Measurements from ENCODE around the gene TFE3.
A peak's percentile ranks its signal among the peaks of the same experiment; 100 is the strongest.

The TFE3 gene

DNA sequence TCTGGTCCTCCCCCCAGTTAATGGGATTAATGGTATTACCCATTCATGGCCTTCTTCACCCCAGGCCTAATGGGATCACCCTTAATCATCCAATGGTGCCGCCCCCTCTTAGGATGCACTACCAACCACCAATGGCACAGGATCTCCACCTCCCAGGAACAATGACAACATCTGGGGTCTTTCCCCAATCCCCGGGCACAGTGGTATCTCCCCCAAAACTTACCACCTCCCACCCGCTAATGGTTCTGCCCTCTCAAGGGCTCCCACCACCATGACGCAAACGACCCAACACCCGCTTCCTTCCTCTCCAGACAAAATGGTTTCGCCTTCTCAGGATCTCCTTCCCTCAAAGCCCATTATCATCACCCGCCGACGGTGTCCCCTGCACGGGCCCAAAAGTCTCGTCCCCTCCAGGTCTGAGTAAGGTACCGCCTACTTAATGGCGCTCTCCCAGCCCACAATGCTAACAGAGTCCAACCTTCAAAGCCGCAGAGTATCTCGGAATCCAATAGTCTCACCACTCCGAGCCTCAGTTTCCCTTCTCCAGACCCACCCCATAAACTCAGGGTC lies 41.6 kb downstream of the TFE3 start:
- Histone ChIP-seq H3K9me3 (ENCODE audit: insufficient read depth, low read depth, low read length) (no peaks in the 10 kb centered on the region), H3K4me1 (ENCODE audit: insufficient read depth, low read length, poor library complexity, severe bottlenecking) (peaks cover 2% of the 10 kb centered on the region), H3F3A (ENCODE audit: low read depth) (no peaks in the 10 kb centered on the region), H3K27me3 (ENCODE audit: insufficient read depth, low read length, poor library complexity, severe bottlenecking) (no peaks in the 10 kb centered on the region), H3K79me2 (ENCODE audit: insufficient read depth, low read length) (peaks cover 26% of the 10 kb centered on the region), H4K20me1 (ENCODE audit: insufficient read depth, low read length, poor library complexity, severe bottlenecking) (peaks cover 19% of the 10 kb centered on the region), H3K4me2 (ENCODE audit: low read depth, low read length, poor library complexity, severe bottlenecking) (peak overlapping the region; percentile 93), H3K9me2 (replicated peaks; ENCODE audit: low read depth, low read length) (no peaks in the 10 kb centered on the region), H3K36me3 (ENCODE audit: insufficient read depth, low read length) (no peaks in the 10 kb centered on the region), H3K9ac (ENCODE audit: low read depth, low read length, poor library complexity, severe bottlenecking) (peak overlapping the region; percentile 85), H2AFZ (ENCODE audit: low read length) (peak overlapping the region; percentile 99), H3K4me3 (ENCODE audit: low read length, poor library complexity, severe bottlenecking) (peak overlapping the region; percentile 84)
- TF ChIP-seq EZH2phosphoT487 (IDR thresholded peaks at IDR 0.05; ENCODE audit: borderline replicate concordance): no peak
- TF ChIP-seq, protein P1, sequence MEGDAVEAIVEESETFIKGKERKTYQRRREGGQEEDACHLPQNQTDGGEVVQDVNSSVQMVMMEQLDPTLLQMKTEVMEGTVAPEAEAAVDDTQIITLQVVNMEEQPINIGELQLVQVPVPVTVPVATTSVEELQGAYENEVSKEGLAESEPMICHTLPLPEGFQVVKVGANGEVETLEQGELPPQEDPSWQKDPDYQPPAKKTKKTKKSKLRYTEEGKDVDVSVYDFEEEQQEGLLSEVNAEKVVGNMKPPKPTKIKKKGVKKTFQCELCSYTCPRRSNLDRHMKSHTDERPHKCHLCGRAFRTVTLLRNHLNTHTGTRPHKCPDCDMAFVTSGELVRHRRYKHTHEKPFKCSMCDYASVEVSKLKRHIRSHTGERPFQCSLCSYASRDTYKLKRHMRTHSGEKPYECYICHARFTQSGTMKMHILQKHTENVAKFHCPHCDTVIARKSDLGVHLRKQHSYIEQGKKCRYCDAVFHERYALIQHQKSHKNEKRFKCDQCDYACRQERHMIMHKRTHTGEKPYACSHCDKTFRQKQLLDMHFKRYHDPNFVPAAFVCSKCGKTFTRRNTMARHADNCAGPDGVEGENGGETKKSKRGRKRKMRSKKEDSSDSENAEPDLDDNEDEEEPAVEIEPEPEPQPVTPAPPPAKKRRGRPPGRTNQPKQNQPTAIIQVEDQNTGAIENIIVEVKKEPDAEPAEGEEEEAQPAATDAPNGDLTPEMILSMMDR (conservative IDR thresholded peaks at IDR 0.05; ENCODE audit: low read length): no peak

DNA sequence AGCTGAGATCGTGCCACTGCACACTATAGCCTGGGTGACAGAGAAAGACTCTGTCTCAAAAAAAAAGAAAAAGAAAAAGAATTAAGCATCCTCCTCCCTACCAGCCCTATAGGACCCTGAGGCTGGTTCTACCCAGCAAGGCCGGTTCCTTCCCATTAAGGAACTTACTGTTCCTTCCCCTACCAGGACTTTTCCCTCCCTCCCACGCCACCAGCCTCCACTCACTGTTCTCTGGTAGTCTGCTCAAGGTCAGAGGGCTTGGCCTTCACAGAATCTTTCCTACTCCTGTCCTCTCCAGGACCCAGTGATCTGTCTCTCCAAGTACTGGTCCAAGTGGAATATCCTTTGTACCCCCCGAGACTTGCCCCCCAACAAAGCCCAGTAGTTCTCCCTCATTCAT lies 42.5 kb downstream of the TFE3 start:
- H3K9ac ChIP-seq (ENCODE audit: low read depth, low read length, poor library complexity, severe bottlenecking): no peak overlapping the region
- H3F3A ChIP-seq (ENCODE audit: low read depth): no peaks in the 10 kb centered on the region
- H3K27me3 ChIP-seq (ENCODE audit: insufficient read depth, low read length, poor library complexity, severe bottlenecking): no peaks in the 10 kb centered on the region
- no peak for TF ChIP-seq EZH2phosphoT487 (IDR thresholded peaks at IDR 0.05; ENCODE audit: borderline replicate concordance)
- TF ChIP-seq, protein P1 (conservative IDR thresholded peaks at IDR 0.05; ENCODE audit: low read length): no peak
- H3K9me2 ChIP-seq (replicated peaks; ENCODE audit: low read depth, low read length): no peaks in the 10 kb centered on the region
- no peaks in the 10 kb centered on the region for H3K36me3 ChIP-seq (ENCODE audit: insufficient read depth, low read length)
- H4K20me1 ChIP-seq (ENCODE audit: insufficient read depth, low read length, poor library complexity, severe bottlenecking): peaks cover 21% of the 10 kb centered on the region
- no peaks in the 10 kb centered on the region for H3K9me3 ChIP-seq (ENCODE audit: insufficient read depth, low read depth, low read length)
- H3K4me2 ChIP-seq (ENCODE audit: low read depth, low read length, poor library complexity, severe bottlenecking): peak overlapping the region; percentile 93
- H2AFZ ChIP-seq (ENCODE audit: low read length): no peak overlapping the region
- H3K4me3 ChIP-seq (ENCODE audit: low read length, poor library complexity, severe bottlenecking): peak overlapping the region; percentile 84
- peaks cover 26% of the 10 kb centered on the region for H3K79me2 ChIP-seq (ENCODE audit: insufficient read depth, low read length)
- peaks cover 2% of the 10 kb centered on the region for H3K4me1 ChIP-seq (ENCODE audit: insufficient read depth, low read length, poor library complexity, severe bottlenecking)

DNA sequence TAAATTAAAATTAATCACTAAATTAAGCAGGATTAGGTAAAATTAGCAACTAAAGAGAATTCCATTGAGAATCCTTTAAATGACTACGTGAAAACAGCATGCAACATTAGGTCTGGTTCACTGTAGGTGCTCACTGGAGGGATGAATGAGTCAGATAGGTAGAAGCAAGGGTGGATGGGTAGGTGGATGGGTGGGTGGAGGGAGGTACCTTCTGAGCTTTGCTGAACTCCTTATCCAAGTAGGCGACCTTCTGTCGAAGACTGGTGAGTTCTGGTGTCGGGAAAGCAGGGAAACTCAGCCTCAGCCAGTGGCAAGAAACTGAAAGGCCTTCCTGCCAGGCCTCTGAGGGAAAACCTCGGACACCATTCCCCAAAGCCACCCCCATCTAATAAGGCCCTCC lies 44.1 kb downstream of the TFE3 start:
- Histone ChIP-seq H3K79me2 (ENCODE audit: insufficient read depth, low read length) (peaks cover 26% of the 10 kb centered on the region), H3K9ac (ENCODE audit: low read depth, low read length, poor library complexity, severe bottlenecking) (no peak overlapping the region), H4K20me1 (ENCODE audit: insufficient read depth, low read length, poor library complexity, severe bottlenecking) (peaks cover 21% of the 10 kb centered on the region), H3K4me1 (ENCODE audit: insufficient read depth, low read length, poor library complexity, severe bottlenecking) (peaks cover 2% of the 10 kb centered on the region), H3K36me3 (ENCODE audit: insufficient read depth, low read length) (no peaks in the 10 kb centered on the region), H3K4me3 (ENCODE audit: low read length, poor library complexity, severe bottlenecking) (no peak overlapping the region), H3K27me3 (ENCODE audit: insufficient read depth, low read length, poor library complexity, severe bottlenecking) (no peaks in the 10 kb centered on the region), H3K9me3 (ENCODE audit: insufficient read depth, low read depth, low read length) (no peaks in the 10 kb centered on the region), H3K4me2 (ENCODE audit: low read depth, low read length, poor library complexity, severe bottlenecking) (no peak overlapping the region), H3F3A (ENCODE audit: low read depth) (no peaks in the 10 kb centered on the region), H2AFZ (ENCODE audit: low read length) (no peak overlapping the region), H3K9me2 (replicated peaks; ENCODE audit: low read depth, low read length) (no peaks in the 10 kb centered on the region)
- TF ChIP-seq, protein P1 (conservative IDR thresholded peaks at IDR 0.05; ENCODE audit: low read length): no peak
- TF ChIP-seq EZH2phosphoT487 (IDR thresholded peaks at IDR 0.05; ENCODE audit: borderline replicate concordance): no peak

All from Loucy (cell line).